ENCODE results near the gene ITGAD. TPM values are rescaled to one million over a fixed set of nuclear protein-coding genes. Genes with fewer than 3 reads are reported as not detected.

ITGAD gene
- total RNA-seq, 1 experiment from 2014 or later = not detected

- no peak for TF ChIP-seq AFF4 (CRISPR knock-in tag; IDR thresholded peaks at IDR 0.05; ENCODE audit: borderline replicate concordance)
- TF ChIP-seq FOXJ3 (CRISPR knock-in tag; IDR thresholded peaks at IDR 0.05; ENCODE audit: borderline replicate concordance) = no peak
These were observed 20.8 kb downstream of the ITGAD start (continued) for GRCh38 chr16:31413943-31414342.

- POLR2A ChIA-PET = no interaction called here
- TF ChIP-seq HMGXB4 (CRISPR knock-in tag; IDR thresholded peaks at IDR 0.05) (no peak), IRF1 (CRISPR knock-in tag; IDR thresholded peaks at IDR 0.05) (no peak)
- Mint-ChIP-seq H3K4me1 (no peaks in the 10 kb centered on the region), H3K27ac (no peak overlapping the region), H3K27me3 (ENCODE audit: low read depth) (peaks cover 4% of the 10 kb centered on the region), H3K4me3 (no peak overlapping the region), H3K36me3 (no peaks in the 10 kb centered on the region), H3K9me3 (peaks cover 7% of the 10 kb centered on the region)
- DNase-seq (ENCODE audit: low spot score) (no peak), ATAC-seq (no peak)
- CTCF ChIA-PET = no interaction called here
These were observed 21.6 kb downstream of the ITGAD start for GRCh38 chr16:31414706-31415105.

GRCh38 chr16:31416371-31416770 lies 23.2 kb downstream of the ITGAD start:
- Mint-ChIP-seq H3K36me3 (no peaks in the 10 kb centered on the region), H3K27me3 (ENCODE audit: low read depth) (peaks cover 4% of the 10 kb centered on the region), H3K4me3 (no peak overlapping the region), H3K27ac (no peak overlapping the region), H3K4me1 (no peaks in the 10 kb centered on the region), H3K9me3 (peaks cover 7% of the 10 kb centered on the region)
- POLR2A ChIA-PET = no interaction called here
- no peak for ATAC-seq
- DNase-seq (ENCODE audit: low spot score) = no peak
- CTCF ChIA-PET = no interaction called here
- TF ChIP-seq GRHL2 (CRISPR knock-in tag; IDR thresholded peaks at IDR 0.05; ENCODE audit: insufficient replicate concordance, severe bottlenecking) (no peak), NFATC4 (CRISPR knock-in tag; IDR thresholded peaks at IDR 0.05) (no peak), ZNF219 (CRISPR knock-in tag; IDR thresholded peaks at IDR 0.05; ENCODE audit: borderline replicate concordance) (no peak), IRF2 (CRISPR knock-in tag; IDR thresholded peaks at IDR 0.05; ENCODE audit: borderline replicate concordance, low read depth) (no peak), CDX4 (CRISPR knock-in tag; IDR thresholded peaks at IDR 0.05; ENCODE audit: borderline replicate concordance) (no peak), MYBL2 (CRISPR knock-in tag; IDR thresholded peaks at IDR 0.05) (no peak), JAZF1 (CRISPR knock-in tag; IDR thresholded peaks at IDR 0.05) (no peak), ZNF281 (CRISPR knock-in tag; IDR thresholded peaks at IDR 0.05) (no peak), FOXP4 (CRISPR knock-in tag; IDR thresholded peaks at IDR 0.05) (no peak), HMGXB4 (CRISPR knock-in tag; IDR thresholded peaks at IDR 0.05) (no peak), ZMAT4 (CRISPR knock-in tag; IDR thresholded peaks at IDR 0.05) (no peak), USF2 (CRISPR knock-in tag; IDR thresholded peaks at IDR 0.05) (no peak)
